K562 (cell line): Measurements from ENCODE around the gene KRTAP4-7. TPM values are rescaled to one million over a fixed set of nuclear protein-coding genes. Genes with fewer than 3 reads are reported as not detected.

Source experiments
- ATAC-seq: fragments of 200-7000 bp; cut with Tn5 transposase; 3 replicates; pipeline ENCODE4 v1.9.1; 2020; ENCODE audit warnings: moderate library complexity
- BruUV-seq: library from RNA; stranded (reverse); fragments of 400-500 nt; replicated peaks from 2 replicates; lab custom pipeline; 2021; lab: Mats Ljungman, UMichigan
- CTCF ChIA-PET: fragments of 300-600 bp; formaldehyde crosslinking; extraction: SDS; loops from one replicate; lab custom pipeline; 2021; ENCODE audit warnings: low intra/inter-chr PET ratio; lab: Yijun Ruan, JAX
- POLR2A ChIA-PET: fragments of 300-600, 350-650 bp; sonication (Branson Sonifier 250); formaldehyde crosslinking; extraction: SDS; loops from one replicate; lab custom pipeline; 2021; ENCODE audit warnings: antibody characterized with exemption, inconsistent platforms; lab: Yijun Ruan, JAX
- DNase-seq, 4 experiments: peaks; one replicate each; pipeline versions ENCODE4 v3.0.0 to v3.0.0-alpha.2; 2011 to 2018; ENCODE audit warnings: low spot score in 3 of 4, mixed read lengths in 3 of 4; ENCODE audit errors: extremely low read depth in 1 of 4
- FAIRE-seq: peaks from 2 replicates; lab custom pipeline; 2011; peaks lifted over from hg19 to GRCh38; lab: Jason Lieb, UNC
- H2AFZ ChIP-seq: 2 replicates; pipeline ENCODE4 v1.6.0; 2011; ENCODE audit warnings: low read depth, low read length, control low read depth, inconsistent platforms
- H3K27ac ChIP-seq: fragments of 200-600 bp; 3 replicates; pipeline ENCODE4 v1.8.0; 2011; ENCODE audit warnings: low read depth, mild to moderate bottlenecking, control low read depth, inconsistent platforms, low read length, moderate library complexity, mixed read lengths; ENCODE audit errors: extremely low read depth
- H3K27me3 ChIP-seq, 2 experiments: fragments of 300-600 bp in 1 of 2; 2 replicates in 1 of 2; 3 replicates in 1 of 2; pipeline versions ENCODE4 v1.6.0 to v1.8.0; 2011; ENCODE audit warnings: inconsistent platforms in 2 of 2, low read length in 2 of 2, mild to moderate bottlenecking in 1 of 2, mixed read lengths in 1 of 2, moderate library complexity in 1 of 2; ENCODE audit not compliant: control insufficient read depth in 2 of 2, insufficient read depth in 2 of 2
- H3K36me3 ChIP-seq: fragments of 300-600 bp; 3 replicates; pipeline ENCODE4 v1.8.0; 2011; ENCODE audit warnings: mild to moderate bottlenecking, low read length, inconsistent platforms; ENCODE audit not compliant: control insufficient read depth, insufficient read depth
- H3K4me1 ChIP-seq, 2 experiments: fragments of 200-600 bp in 1 of 2; replicated peaks in 1 of 2; 2 replicates in 1 of 2; 3 replicates in 1 of 2; pipeline versions ENCODE4 v1.5.1 to v1.8.0; 2011; ENCODE audit warnings: inconsistent platforms in 2 of 2, low read length in 2 of 2, mild to moderate bottlenecking in 1 of 2, mixed read lengths in 1 of 2, moderate library complexity in 1 of 2; ENCODE audit not compliant: control insufficient read depth in 2 of 2, insufficient read depth in 2 of 2
- H3K4me2 ChIP-seq: 2 replicates; pipeline ENCODE4 v1.6.1; 2011; ENCODE audit warnings: low read length, control low read depth, inconsistent platforms, mixed read lengths; ENCODE audit not compliant: insufficient read depth
- H3K4me3 ChIP-seq: fragments of 200-600 bp; sonication (generic), shearing (Covaris generic); 2 replicates; pipeline ENCODE4 v1.5.1; 2016; ENCODE audit warnings: control low read depth, inconsistent platforms
- H3K79me2 ChIP-seq: fragments of 200-600 bp; 3 replicates; pipeline ENCODE4 v1.8.0; 2011; ENCODE audit warnings: low read length, inconsistent platforms; ENCODE audit not compliant: control insufficient read depth, insufficient read depth
- H3K9ac ChIP-seq, 2 experiments: 2 replicates each; pipeline versions ENCODE4 v1.6.0 to v1.6.1; 2011; ENCODE audit warnings: low read depth in 2 of 2, low read length in 2 of 2, control low read depth in 1 of 2, inconsistent platforms in 1 of 2, mild to moderate bottlenecking in 1 of 2, mixed read lengths in 1 of 2; ENCODE audit not compliant: insufficient read depth in 1 of 2
- H3K9me1 ChIP-seq: one replicate; pipeline ENCODE4 v1.6.0; 2011; ENCODE audit warnings: inconsistent platforms, mild to moderate bottlenecking, low read length, moderate library complexity; ENCODE audit not compliant: control insufficient read depth, insufficient read depth
- H3K9me3 ChIP-seq: replicated peaks from 2 replicates; pipeline ENCODE4 v1.5.1; 2011; ENCODE audit warnings: low read depth, low read length, inconsistent platforms; ENCODE audit not compliant: control insufficient read depth, insufficient read depth
- H4K20me1 ChIP-seq: replicated peaks from 2 replicates; pipeline ENCODE4 v1.6.1; 2011; ENCODE audit warnings: low read length, inconsistent platforms, mixed read lengths; ENCODE audit not compliant: control insufficient read depth, insufficient read depth
- CEBPG ChIP-seq, 3 experiments: fragments of 200-800 bp in 1 of 3; sonication (Bioruptor generic) in 1 of 3; sonication (generic) in 1 of 3; formaldehyde crosslinking in 1 of 3; IDR thresholded peaks in 2 of 3; conservative IDR thresholded peaks in 1 of 3; 2 replicates each; pipeline versions ENCODE4 v1.6.1 to v1.8.0; 2016 to 2022; ENCODE audit warnings: missing compliant biosample characterization in 2 of 3, missing genetic modification characterization in 2 of 3, mild to moderate bottlenecking in 1 of 3, missing genetic modification reagents in 1 of 3
- ERF ChIP-seq: fragments of 450-650 bp; formaldehyde crosslinking; IDR thresholded peaks from 2 replicates; pipeline ENCODE4 v1.4.0; 2020; ENCODE audit warnings: mild to moderate bottlenecking, mixed read lengths
- ETV1 ChIP-seq: fragments of 450-650 bp; conservative IDR thresholded peaks from 2 replicates; pipeline ENCODE4 v1.6.1; 2016; ENCODE audit warnings: missing genetic modification characterization, control low read depth, low read depth, missing compliant biosample characterization
- FOXJ3 ChIP-seq: sonication (generic); formaldehyde crosslinking; IDR thresholded peaks from 2 replicates; pipeline ENCODE4 v1.4.0; 2020; ENCODE audit warnings: mild to moderate bottlenecking, missing genetic modification reagents
- KLF13 ChIP-seq: fragments of 450-650 bp; IDR thresholded peaks from 2 replicates; pipeline ENCODE4 v1.6.1; 2016; ENCODE audit warnings: missing genetic modification characterization, low read depth, mild to moderate bottlenecking, missing compliant biosample characterization, moderate library complexity, borderline replicate concordance
- MAZ ChIP-seq, 2 experiments: fragments of 450-650 bp in 1 of 2; sonication (generic) in 1 of 2; formaldehyde crosslinking; IDR thresholded peaks in 1 of 2; conservative IDR thresholded peaks in 1 of 2; 2 replicates each; pipeline versions ENCODE4 v1.4.0 to v1.5.0; 2020; ENCODE audit warnings: mild to moderate bottlenecking in 1 of 2, missing genetic modification reagents in 1 of 2
- PRMT5 ChIP-seq: sonication (generic); formaldehyde crosslinking; IDR thresholded peaks from 2 replicates; pipeline ENCODE4 v1.5.0; 2020; ENCODE audit warnings: missing genetic modification reagents
- RBM14 ChIP-seq: fragments of 200-400 bp; formaldehyde crosslinking; IDR thresholded peaks from 2 replicates; pipeline ENCODE4 v1.6.1; 2018; ENCODE audit warnings: low read depth, mild to moderate bottlenecking, low read length, moderate library complexity, borderline replicate concordance; ENCODE audit not compliant: insufficient read depth
- SIN3B ChIP-seq: fragments of 450-650 bp; IDR thresholded peaks from 2 replicates; pipeline ENCODE4 v1.6.1; 2017; ENCODE audit warnings: low read depth, mild to moderate bottlenecking, moderate library complexity
- TBP ChIP-seq: optimal IDR thresholded peaks from 2 replicates; pipeline ENCODE3; 2011; ENCODE audit warnings: low read depth, low read length, improper control_type of control experiment
- ZNF263 ChIP-seq: sonication (generic); formaldehyde crosslinking; IDR thresholded peaks from 2 replicates; pipeline ENCODE4 v1.8.0; 2022; ENCODE audit warnings: mild to moderate bottlenecking, missing genetic modification reagents, borderline replicate concordance
- ZNF431 ChIP-seq: sonication (generic); formaldehyde crosslinking; IDR thresholded peaks from 2 replicates; pipeline ENCODE4 v1.8.0; 2022; ENCODE audit warnings: mild to moderate bottlenecking, missing genetic modification reagents
- in situ Hi-C: fragments of 300-500 bp; cut with MboI; formaldehyde crosslinking; loops from 4 replicates; pipeline ENCODE4 v1.15.0; 2018; ENCODE audit warnings: inconsistent platforms, mixed read lengths
- intact Hi-C: fragments of 100-400 bp; cut with micrococcal nuclease; formaldehyde crosslinking; loops from 2 replicates; pipeline ENCODE4 v1.14.2; 2022
- polyA plus RNA-seq, 8 experiments: library from polyadenylated mRNA; depleted of rRNA in 4 of 8; stranded (reverse) in 5 of 8; unstranded in 3 of 8; fragments of >200 nt; fragmentation: Nextera tagmentation in 2 of 8; fragmentation: Illumina TruSeq in 1 of 8; extraction: Ambion mirVana in 2 of 8; extraction: Trizol in 1 of 8; gene quantifications; 2 replicates each; pipeline versions ENCODE4 v1.2.1 to v1.2.3, GENCODE V29; 2011 to 2014; ENCODE audit warnings: inconsistent platforms in 1 of 8, missing spikeins in 1 of 8
- total RNA-seq, 7 experiments: library from RNA; depleted of rRNA in 6 of 7; stranded (reverse); fragments of >200 nt in 6 of 7; fragmentation: Illumina TruSeq in 2 of 7; extraction: Trizol in 2 of 7; gene quantifications; 2 replicates each; pipeline versions ENCODE4 v1.2.1 to v1.2.3, GENCODE V29; 2011 to 2021; ENCODE audit warnings: low replicate concordance in 1 of 7

KRTAP4-7 gene
- total and polyA plus RNA-seq, 9 of the 15 experiments (the other 6 are each of a cell fraction or from before 2014, with no cell fraction given): not detected

DNA sequence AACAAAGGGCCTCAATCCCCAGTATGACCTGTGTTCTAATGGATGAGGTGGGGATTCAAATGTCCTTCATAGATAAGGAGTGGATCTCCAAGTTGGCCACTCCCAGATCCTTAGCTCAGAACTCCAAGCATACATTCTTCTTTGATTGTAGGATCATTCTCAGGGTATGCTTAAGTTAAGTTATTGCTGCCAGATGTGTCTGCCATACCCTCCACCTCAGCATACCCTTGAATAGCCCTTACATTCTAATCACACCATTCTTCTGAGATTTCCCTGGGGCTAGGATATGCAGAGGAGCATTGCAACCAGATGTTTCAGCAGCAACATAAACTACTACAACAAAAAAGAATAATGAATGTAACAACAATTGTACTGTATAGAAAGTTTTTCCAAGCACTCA, 16.7 kb upstream of the KRTAP4-7 start:
- no peak overlapping the region for H2AFZ ChIP-seq
- no peak overlapping the region for H3K9ac ChIP-seq
- CTCF ChIA-PET: no interaction called here
- H3K4me1 ChIP-seq: peaks cover 0 to 5% of the 10 kb centered on the region in 2 experiments; a peak in 2 of 5 replicates
- no peak overlapping the region for H3K27ac ChIP-seq
- H3K79me2 ChIP-seq: no peaks in the 10 kb centered on the region
- FAIRE-seq: no peak
- in situ Hi-C loops: no loop called here
- POLR2A ChIA-PET: interaction anchor here (0.6 kb wide), 1 partner anchor 38 kb away, joined by 3 read pairs; the partner anchor contains the start of gene KRTAP4-9
- no peak for DNase-seq
- no peaks in the 10 kb centered on the region for H3K9me3 ChIP-seq
- H3K27me3 ChIP-seq: no peaks in the 10 kb centered on the region; a peak in 1 of 5 replicates
- no peaks in the 10 kb centered on the region for H3K9me1 ChIP-seq
- no peaks in the 10 kb centered on the region for H3K36me3 ChIP-seq
- no peak for ATAC-seq
- BruUV-seq: no TSS peak
- intact Hi-C loops: no loop called here
- no peak overlapping the region for H3K4me2 ChIP-seq
- TF ChIP-seq CEBPG (CRISPR knock-in tag; IDR thresholded peaks at IDR 0.05) (no peak), CEBPG (tag; conservative IDR thresholded peaks at IDR 0.05 in 1 of 2, IDR thresholded peaks at IDR 0.05 in 1 of 2) (no peak), MAZ (CRISPR knock-in tag; conservative IDR thresholded peaks at IDR 0.05 in 1 of 2, IDR thresholded peaks at IDR 0.05 in 1 of 2) (no peak), TBP (no peak), FOXJ3 (no peak), KLF13 (tag) (no peak), ZNF431 (CRISPR knock-in tag) (no peak), ETV1 (no peak), SIN3B (no peak), ERF (CRISPR knock-in tag) (no peak), ZNF263 (no peak), RBM14 (no peak), PRMT5 (CRISPR knock-in tag) (no peak)
- no peaks in the 10 kb centered on the region for H4K20me1 ChIP-seq
- H3K4me3 ChIP-seq: no peak overlapping the region
